NCI-H526 treated with DMSO at 0.1 percent for 48 hours (cell line): ENCODE measurements around the gene CHPT1.
"Not testable (repeated sequence)": the region's sequence is repeated elsewhere in the genome, so short reads cannot be mapped to it uniquely, and the experiment has no call there.

Experiments
- DNase-seq: peaks from one replicate; lab custom pipeline; 2025; lab: John Stamatoyannopoulos, UW

CHPT1 gene

DNA sequence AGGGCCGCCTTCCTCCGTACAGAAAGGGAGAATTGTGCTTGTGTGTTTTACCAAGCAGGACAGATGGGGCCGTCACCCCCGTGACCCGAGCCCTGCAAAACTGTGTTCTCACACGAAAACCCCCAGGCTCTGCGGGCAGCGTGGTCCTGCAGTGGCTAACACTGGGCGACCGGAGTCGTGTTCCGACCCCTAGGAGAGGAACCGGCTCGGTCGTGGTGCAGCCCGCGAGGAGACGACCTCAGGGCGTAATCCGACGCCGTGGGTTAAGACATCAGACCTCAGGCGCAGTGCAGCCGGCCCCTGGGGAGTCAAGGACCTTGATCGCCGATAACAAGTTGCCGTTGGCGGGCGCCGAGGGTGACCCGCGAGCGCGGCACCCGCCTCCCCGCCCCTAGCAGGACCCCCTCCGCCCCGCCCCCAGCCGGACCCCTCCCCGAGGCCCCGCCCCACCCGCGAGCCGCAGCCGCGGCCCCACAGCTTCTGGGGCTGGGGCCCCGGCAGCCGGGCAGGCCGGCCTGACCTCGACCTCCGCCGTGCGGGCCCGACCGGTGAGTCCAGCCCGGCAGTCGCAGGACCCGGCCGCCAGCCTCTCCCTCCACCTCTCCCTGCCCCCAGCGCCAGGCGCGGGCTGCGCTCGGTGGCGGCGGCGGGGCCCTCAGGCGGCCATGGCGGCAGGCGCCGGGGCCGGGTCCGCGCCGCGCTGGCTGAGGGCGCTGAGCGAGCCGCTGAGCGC is at the start of gene CHPT1:
CHPT1 (plus strand) TSS at position 444 of the 733 bp plus-strand sequence; CDS start at position 666, 222 bp downstream.
- DNase-seq: peak; percentile 70

DNA sequence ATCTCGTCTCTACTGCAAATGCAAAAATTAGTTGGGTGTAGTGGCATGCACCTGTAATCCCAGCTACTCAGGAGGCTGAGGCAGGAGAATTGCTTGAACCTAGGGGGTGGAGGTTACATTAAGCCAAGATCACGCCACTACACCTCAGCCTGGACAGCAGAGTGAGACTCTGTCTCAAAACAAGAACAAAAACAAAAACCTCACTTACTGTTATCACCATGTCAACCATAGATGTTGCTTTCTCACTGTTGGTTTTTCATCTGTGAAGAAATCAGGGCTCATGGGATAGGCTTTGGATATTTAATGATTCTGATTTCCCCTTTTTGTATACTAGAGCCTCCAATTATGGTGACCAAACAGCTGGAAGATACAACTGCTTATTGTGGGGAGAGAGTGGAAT is 49.7 kb upstream of the CHPT1 start:
- DNase-seq: no peak

DNA sequence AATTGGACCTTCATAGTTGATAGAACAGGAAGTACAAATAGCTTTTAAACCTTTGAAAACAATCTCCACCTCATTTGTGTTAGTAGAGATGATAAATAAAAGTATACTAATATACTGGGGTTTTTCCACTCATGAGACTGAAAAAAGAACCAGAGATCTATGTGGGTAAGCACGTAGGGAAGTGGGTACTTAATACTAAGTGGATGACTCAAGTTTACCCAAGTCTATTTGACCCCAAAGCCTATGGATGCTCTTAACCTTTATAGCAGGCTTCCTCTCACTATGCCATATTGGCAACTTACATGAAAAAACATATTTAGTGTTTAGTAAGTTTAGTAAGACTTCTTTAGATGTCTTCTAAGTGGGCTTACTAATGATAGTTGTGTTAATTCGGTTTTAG is 49.2 kb upstream of the CHPT1 start:
- no peak for DNase-seq

DNA sequence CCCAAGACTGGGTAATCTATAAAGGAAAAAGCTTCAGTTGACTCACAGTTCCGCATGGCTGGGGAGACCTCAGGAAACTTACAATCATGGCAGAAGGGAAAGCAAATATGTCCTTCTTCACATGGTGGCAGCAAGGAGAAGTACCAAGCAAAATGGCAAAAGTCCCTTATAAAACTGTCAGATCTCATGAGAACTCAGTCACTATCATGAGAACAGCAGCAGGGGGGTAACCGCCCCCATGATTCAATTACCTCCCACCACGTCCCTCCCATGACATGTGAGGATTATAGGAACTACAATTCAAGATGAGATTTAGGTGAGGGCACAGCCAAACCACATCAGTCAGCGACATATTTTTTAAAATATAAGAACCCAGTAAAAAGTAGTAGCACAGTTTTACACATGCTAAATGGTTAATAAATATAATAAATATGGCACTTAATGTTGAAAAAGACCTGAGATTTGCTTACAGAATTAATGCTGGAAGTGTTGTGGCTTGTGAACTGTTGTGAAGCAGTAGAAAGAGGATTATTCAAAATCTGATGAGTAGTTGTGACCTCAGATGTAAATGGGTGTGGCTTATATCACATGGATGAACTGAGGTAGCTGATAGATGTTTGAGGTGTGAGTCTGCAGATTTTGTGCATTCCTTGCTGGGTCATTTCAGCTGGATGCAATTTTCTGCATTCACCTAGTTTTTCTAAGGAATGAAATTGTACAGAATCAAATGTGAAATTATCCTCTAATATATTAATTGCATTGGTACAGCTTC is 46.9 kb upstream of the CHPT1 start:
- DNase-seq: no peak

DNA sequence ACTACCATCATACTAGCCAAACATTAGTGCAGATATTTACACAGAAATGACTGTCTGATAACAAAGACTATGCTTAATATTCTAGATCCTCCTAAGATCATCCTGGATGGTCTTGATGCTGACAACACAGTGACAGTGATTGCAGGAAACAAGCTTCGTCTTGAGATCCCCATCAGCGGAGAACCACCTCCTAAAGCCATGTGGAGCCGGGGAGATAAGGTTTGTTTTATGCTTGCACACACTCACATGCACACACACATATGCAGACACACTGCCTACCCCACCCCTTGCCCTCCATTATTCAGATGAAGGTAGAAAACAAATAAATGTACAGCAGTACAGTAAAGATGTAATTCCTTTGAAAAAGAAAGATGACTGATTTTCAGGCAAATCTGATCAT is 44.4 kb upstream of the CHPT1 start:
- DNase-seq: peak; percentile 68

DNA sequence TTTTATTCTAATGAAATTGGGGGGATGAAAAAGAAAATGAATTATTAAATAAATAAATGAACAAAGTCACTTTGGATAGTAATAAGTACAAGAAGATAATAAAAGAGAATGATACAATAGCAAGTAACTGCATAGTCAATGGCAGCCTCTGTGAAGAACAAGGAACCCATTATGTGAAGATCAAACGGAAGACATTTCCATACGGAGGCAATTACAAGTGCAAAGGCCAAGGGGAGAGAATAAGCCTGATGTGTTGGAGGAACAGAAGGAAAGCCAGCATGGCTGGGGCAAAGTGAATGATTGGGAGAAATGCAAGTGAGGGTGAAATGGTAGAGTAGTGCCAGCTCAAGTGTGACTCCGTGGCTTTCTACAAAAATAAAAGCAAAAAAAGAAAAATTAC is 43.9 kb upstream of the CHPT1 start:
- DNase-seq: peak; percentile 90

DNA sequence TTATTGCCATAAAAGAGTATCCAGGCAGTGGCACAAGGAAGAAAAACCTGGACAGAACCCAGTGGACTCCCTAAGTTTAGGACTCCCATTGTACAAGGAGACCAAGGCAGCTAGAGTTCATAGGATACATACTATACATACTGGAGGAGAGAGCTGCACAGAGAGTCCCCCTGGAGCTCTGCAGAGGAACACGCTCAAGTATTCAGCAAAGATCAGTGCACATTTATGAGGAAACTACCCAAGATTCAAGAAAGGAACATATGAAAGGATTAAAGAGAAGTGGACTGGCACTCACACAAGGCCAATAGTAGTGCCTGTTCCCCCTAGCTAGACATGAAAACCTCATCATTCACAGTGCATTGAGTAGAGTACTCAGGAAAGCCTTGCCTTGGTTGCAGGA is 43.0 kb upstream of the CHPT1 start:
- no peak for DNase-seq

DNA sequence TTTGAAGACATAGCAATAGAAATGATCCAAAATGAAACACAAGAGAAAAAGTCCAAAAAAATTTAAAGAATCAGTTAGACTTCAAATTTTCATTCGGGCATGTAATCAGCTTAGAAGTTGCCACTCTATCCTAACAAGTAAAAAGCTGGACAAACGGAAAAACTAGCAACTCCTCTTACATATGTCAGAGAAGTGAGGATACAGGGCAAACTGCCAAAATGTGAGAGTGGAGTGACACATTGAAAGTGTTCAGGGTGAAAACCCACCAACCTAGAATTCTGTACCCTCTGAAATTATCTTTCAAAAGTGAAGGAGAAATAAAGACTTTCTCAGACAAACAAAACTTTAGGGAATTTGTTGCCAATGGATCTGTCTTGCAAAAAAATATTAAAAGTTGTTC is 42.0 kb upstream of the CHPT1 start:
- no peak for DNase-seq

DNA sequence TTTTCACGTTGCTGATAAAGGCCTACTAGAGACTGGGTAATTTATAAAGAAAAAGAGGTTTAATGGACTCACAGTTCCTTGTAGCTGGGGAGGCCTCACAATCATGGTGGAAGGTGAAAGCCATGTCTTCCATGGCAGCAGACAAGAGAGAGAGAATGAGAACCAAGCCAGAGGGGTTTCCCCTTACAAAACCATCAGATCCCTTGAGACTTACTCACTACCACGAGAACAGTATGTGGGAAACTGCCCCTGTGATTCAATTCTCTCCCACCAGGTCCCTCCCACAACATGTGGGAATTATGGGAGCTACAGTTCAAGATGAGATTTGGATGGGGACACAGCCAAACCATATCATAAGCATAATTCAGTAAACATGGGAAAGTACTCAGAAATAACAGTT is 36.8 kb upstream of the CHPT1 start:
- DNase-seq: not testable (repeated sequence)

DNA sequence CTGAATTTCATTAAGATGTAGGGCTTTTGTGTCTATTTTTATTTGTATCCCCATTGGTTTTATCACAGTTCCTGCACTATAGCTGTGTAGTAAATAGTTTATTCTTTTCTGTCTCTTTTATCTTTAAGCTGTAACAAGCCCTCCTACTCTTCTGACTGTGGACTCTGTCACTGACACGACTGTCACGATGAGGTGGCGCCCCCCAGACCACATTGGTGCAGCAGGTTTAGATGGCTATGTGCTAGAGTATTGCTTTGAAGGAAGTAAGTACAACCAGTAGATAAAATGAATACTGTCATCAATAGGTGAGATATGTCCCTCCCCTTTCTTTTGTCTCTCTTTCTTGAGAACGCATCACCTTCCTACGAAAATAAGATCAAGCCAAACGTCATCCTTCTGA is 34.1 kb upstream of the CHPT1 start:
- DNase-seq: no peak

DNA sequence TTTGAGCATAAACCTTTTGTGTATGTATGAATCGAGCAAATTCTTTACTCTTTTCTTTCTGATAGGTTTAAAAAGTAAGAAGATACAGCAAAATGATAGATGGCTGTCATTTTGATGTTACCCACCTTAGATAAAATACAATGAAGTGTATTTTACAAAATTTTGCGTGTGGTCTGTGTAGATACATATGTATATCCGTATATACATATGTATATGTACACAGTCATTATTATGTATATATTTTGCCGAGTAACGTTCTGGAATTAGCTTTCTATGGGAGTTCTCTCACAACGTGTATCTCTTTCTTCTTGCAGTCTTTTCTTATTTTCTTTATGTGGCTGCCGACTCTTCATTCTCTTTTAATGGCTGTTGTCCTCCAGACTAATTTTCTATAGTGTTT is 32.4 kb upstream of the CHPT1 start:
- DNase-seq: no peak

DNA sequence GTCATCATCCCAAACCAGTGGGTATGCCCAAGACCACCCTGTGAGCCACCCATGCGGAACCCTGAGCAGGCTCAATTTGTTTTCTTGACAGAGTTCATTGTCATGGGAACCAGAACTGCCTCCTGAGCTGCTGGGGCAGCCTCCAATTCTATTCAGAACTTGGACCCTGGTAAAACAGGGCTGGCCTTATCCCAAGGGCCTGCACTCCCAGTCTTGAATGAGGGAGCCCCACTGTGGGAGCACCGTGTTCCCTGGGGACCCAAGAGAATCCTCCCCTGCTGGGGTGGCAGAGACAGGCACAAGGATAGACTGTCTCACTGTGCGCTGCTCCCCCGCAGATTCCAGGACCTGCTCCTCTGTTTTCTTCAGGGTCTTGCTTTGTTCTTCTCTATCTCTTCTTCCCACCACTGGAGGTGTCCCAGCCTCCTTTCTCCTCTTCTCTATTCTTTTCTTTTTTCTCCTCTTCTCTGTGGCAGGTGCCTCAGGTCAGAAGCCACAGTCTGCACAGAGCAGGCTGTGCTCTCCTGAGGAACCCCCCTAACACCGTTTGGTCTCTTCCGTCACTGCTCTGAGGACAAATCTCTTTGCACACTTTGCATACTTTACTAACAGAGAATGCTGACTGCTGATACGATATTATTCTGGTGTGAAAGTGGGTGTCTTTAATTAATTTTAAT is 31.2 kb upstream of the CHPT1 start:
- no peak for DNase-seq

DNA sequence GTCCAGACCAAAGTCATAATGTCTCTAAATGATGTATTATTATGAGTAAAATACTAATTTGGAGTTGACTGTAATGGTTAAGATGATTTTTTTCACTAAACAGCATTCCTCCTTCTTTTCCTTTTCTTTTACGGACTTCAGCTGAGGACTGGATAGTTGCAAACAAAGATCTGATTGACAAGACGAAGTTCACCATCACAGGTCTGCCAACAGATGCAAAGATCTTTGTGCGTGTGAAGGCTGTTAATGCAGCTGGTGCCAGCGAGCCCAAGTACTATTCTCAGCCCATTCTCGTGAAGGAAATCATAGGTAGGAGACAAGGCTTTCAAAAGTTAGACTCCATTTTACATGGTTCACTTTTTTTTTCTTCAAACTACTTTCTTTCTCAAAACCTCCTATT is 29.8 kb upstream of the CHPT1 start:
- no peak for DNase-seq

DNA sequence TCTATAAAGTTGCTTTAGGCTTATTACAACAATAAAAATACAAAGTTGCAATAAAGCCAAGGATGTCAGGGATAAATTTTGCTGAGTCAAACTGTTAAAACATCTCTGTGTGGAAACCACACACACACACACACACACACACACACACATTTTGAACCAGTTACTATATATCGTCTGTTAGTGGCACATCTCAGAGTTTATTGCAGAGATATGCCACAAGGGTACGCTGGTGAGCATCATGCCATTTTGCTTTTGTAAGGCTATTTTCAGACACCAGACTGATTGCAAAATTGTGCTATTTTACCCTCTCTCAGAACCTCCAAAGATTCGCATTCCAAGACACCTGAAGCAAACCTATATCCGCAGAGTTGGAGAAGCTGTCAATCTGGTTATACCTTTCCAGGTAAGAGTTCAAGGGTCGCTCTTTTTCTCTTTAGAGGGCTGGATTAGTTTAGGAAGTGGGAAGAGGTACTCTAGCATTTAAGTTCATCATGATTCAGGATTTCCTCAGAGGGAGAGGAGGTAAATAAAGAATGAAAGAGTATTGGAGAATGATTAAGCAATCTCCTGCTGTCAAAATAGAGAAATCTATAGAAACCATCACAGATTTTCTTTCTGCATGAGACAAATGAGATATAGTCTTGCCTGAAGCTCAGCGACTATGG is 27.3 kb upstream of the CHPT1 start:
- DNase-seq: no peak

DNA sequence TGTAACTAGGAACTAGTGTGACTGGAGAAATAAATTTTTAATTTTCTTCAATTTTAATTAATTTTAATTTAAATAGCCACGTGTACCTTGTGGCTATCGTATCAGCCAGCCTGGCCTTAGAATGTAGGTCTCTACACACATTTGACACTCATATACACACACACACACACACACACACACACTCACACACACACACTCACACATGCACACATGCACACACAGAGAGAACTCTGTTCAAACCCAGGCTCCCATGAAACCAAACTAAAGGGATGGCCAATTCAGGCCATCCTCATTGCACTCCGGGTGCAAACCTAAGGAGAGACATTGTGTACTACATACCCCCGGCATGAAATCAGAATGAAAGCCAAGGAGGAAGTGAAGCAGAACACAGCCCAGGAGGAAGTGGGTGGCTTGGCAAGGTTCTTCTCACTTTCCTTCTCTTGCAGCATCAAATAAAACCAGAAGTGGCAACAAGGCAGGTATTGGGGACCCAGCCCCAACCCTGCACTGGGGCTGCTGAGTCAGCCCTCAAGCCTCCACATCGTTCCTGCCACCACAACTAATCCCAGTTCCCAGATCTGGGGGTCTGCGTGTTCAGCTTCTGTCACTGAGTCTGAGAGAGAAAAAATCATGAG is 26.2 kb upstream of the CHPT1 start:
- no peak for DNase-seq

DNA sequence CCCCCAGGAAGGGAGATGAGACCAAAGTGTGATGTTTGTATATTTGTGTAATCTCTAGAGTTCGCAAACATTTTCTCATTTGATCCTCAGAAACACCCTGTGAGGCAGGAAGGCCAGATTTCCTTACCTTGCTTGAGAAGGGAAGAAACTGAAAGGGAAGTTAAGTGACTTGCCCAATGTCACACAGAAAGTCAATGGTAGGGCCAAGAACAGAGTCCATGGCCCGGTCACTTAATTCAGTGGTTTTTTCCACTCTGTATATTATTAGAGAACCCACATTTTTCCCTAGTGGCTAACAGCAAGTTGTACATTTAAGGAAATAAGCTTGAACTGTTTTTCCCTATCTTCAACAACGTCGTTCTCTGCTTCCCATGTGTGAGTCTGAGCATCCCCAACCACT is 25.6 kb upstream of the CHPT1 start:
- no peak for DNase-seq

DNA sequence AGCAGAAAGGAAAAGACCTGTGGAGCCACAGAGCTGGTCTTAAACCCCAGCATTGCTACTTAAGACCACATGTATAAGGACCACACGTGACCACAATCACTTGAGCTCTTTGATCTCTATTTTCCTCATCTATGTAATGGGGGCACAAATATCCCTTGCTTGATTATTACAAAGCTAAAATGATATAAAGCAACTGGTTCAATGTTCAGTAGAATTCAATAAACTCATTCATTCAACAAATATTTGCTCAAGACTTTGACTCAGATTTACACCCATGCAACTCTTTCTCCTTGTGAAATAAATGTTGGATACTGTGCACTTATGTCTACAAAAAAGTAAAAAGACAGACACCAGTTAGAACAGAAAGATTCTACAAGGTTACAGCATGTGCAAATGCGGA is 21.9 kb upstream of the CHPT1 start:
- no peak for DNase-seq

DNA sequence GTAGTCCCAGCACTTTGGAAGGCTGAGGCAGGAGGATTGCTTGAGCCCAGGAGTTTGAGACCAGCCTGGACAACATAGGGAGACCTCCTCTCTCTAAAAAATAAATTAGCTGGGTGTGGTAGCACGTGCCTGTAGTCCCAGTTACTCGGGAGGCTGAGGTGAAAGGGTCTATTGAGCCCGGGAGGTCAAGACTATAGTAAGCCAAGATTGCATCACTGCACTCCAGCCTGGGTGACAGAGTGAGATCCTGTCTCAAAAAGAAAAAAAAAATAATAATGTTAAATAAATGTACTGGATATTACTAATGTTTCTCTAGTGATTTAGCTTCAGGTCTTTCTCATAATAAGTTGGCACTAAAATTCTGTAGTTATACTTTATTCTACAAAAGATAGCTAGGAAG is 20.9 kb upstream of the CHPT1 start:
- not testable (repeated sequence) for DNase-seq

DNA sequence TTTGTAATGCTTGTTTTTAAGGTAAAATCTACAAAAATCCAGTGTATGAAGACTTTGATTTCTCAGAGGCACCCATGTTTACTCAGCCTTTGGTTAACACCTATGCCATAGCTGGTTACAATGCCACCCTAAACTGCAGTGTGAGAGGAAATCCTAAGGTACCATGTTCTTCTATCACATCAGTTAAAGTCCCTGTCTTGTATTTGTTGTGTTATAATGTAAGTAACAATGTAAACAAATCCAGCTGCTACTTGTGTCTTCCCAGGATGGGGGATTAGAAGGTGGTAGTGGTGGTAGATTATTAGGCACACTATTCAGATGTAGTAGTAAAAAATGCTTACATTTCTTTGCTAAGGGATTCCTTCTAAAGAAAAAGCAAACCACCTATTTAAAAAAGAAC is 19.4 kb upstream of the CHPT1 start:
- DNase-seq: no peak

DNA sequence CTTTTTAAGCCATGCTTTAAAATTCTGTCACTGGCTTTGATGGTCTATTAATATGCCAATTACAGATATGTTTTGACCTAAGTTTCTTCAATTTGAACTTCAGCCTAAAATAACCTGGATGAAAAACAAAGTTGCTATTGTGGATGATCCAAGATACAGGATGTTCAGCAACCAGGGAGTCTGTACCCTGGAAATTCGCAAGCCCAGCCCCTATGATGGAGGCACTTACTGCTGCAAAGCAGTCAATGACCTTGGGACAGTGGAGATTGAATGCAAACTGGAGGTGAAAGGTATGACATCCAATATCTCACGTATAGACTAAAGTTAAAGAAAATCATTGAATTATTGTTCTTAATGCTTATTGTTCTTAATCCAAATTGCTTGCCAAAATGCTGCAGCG is 17.2 kb upstream of the CHPT1 start:
- no peak for DNase-seq

DNA sequence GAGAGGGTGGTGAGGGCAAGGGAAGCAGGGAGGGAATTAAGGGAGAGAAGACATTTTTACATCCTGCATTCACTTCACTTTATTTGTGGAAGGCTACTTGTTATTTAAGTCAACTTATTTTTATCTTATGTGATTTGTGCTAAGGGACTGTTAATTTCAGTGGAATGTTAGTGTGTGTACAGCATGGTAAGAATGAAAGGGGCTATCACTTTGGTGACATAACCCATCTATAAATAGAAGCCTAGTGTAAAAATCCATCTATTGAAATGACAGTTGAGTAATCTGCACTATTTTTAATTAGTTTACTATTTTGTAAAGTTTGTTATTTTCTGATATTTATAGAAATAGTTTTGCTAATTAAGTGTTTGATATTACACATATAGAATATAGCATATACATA is 16.8 kb upstream of the CHPT1 start:
- no peak for DNase-seq

DNA sequence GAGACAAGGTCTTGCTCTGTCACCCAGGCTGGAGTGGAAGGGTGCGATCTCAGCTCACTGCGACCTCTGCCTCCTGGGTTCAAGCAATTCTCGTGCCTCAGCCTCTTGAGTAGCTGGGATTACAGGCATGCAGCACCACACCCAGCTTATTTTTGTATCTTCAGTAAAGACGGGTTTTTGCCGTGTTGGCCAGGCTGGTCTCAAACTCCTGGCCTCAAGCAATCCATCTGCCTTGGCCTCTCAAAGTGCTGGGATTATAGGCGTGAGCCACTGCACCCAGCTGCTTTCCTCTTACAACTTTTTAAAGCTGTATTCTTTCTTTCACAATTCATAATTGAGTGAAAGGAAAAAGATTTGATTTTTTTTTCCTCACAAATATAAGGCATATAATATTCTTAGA is 15.8 kb upstream of the CHPT1 start:
- not testable (repeated sequence) for DNase-seq
